Karpas-422 (cell line): ENCODE measurements around the gene ARID3B. TPM values are rescaled to one million over a fixed set of nuclear protein-coding genes. Genes with fewer than 3 reads are reported as not detected.
"Not testable (repeated sequence)": the region's sequence is repeated elsewhere in the genome, so short reads cannot be mapped to it uniquely, and the experiment has no call there.

ENCODE experiments used
- DNase-seq: peaks from one replicate; pipeline ENCODE4 v3.0.0-alpha.2; 2015
- H2AFZ ChIP-seq: fragments of 200-600 bp; sonication (generic); 2 replicates; pipeline ENCODE4 v1.6.1; 2014; ENCODE audit warnings: antibody characterized with exemption, low read length, mixed read lengths
- H3K27ac ChIP-seq: fragments of 200-600 bp; sonication (generic); 2 replicates; pipeline ENCODE4 v1.5.1; 2014; ENCODE audit warnings: mild to moderate bottlenecking, low read length, moderate library complexity
- H3K27me3 ChIP-seq: fragments of 200-600 bp; sonication (generic); 2 replicates; pipeline ENCODE4 v1.6.1; 2014; ENCODE audit warnings: low read length, mixed read lengths
- H3K36me3 ChIP-seq: fragments of 200-600 bp; sonication (generic); 2 replicates; pipeline ENCODE4 v1.6.1; 2014; ENCODE audit warnings: low read length, mixed read lengths; ENCODE audit not compliant: insufficient read depth
- H3K4me1 ChIP-seq: fragments of 200-600 bp; sonication (generic); 2 replicates; pipeline ENCODE4 v1.6.1; 2014; ENCODE audit warnings: mild to moderate bottlenecking, low read length, mixed read lengths
- H3K4me2 ChIP-seq: fragments of 200-600 bp; sonication (generic); 2 replicates; pipeline ENCODE4 v1.6.1; 2014; ENCODE audit warnings: low read length, low read depth, mild to moderate bottlenecking; ENCODE audit not compliant: poor library complexity, severe bottlenecking
- H3K4me3 ChIP-seq: fragments of 200-600 bp; sonication (generic); 2 replicates; pipeline ENCODE4 v1.5.1; 2014; ENCODE audit warnings: mild to moderate bottlenecking, antibody characterized with exemption, low read length, mixed read lengths
- H3K79me2 ChIP-seq: fragments of 200-600 bp; sonication (generic); 2 replicates; pipeline ENCODE4 v1.6.1; 2014; ENCODE audit warnings: mild to moderate bottlenecking, low read length, mixed read lengths
- H3K9ac ChIP-seq: fragments of 200-600 bp; sonication (generic); 2 replicates; pipeline ENCODE4 v1.6.0; 2014; ENCODE audit warnings: low read length
- H3K9me2 ChIP-seq: fragments of 200-600 bp; sonication (generic), shearing (Covaris generic); replicated peaks from 2 replicates; pipeline ENCODE4 v1.6.0; 2014; ENCODE audit warnings: mild to moderate bottlenecking, low read length, moderate library complexity; ENCODE audit not compliant: insufficient read depth
- H3K9me3 ChIP-seq: fragments of 300-700, 200-600 bp; sonication (generic); 2 replicates; pipeline ENCODE4 v1.6.1; 2014; ENCODE audit warnings: low read length, mixed read lengths
- H4K20me1 ChIP-seq: fragments of 200-600 bp; sonication (generic); 2 replicates; pipeline ENCODE4 v1.6.1; 2014; ENCODE audit warnings: mild to moderate bottlenecking, antibody characterized with exemption, low read length, low read depth; ENCODE audit not compliant: insufficient read depth
- total RNA-seq: library from RNA; depleted of rRNA; stranded (reverse); fragments of >200 nt; shearing (Covaris generic); gene quantifications from 2 replicates; pipeline ENCODE4 v1.2.3, GENCODE V29; 2014; ENCODE audit warnings: low replicate concordance

The ARID3B gene
- total RNA-seq, 1 experiment from 2014 or later = 9.6 TPM

DNA sequence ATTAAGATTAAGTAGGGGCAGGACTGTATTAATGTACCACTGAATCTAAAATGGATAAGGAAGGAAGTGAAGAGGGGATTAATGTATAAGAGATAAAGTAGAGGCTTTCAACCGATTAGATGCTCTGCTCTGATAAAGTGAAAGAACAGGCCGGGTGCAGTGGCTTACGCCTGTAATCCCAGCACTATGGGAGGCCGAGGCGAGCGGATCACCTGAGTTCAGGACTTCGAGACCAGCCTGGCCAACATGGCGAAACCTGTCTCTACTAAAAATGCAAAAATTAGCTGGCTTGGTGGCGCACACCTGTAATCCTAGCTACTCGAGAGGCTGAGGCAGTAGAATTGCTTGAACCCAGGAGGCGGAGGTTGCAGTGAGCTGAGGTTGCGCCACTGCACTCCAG is 1.5 kb upstream of the ARID3B start:
- not testable (repeated sequence) for H3K27me3 ChIP-seq, H3K27ac ChIP-seq, H3K36me3 ChIP-seq, H3K9me3 ChIP-seq, H2AFZ ChIP-seq, H3K79me2 ChIP-seq, H3K9me2 ChIP-seq, DNase-seq
- H3K4me1 ChIP-seq = peaks cover 29% of the 10 kb centered on the region
- H4K20me1 ChIP-seq = peaks cover 18% of the 10 kb centered on the region
- peak overlapping the region; percentile 79 for H3K9ac ChIP-seq
- peak overlapping the region; percentile 82 for H3K4me3 ChIP-seq
- H3K4me2 ChIP-seq = peak overlapping the region; percentile 75

DNA sequence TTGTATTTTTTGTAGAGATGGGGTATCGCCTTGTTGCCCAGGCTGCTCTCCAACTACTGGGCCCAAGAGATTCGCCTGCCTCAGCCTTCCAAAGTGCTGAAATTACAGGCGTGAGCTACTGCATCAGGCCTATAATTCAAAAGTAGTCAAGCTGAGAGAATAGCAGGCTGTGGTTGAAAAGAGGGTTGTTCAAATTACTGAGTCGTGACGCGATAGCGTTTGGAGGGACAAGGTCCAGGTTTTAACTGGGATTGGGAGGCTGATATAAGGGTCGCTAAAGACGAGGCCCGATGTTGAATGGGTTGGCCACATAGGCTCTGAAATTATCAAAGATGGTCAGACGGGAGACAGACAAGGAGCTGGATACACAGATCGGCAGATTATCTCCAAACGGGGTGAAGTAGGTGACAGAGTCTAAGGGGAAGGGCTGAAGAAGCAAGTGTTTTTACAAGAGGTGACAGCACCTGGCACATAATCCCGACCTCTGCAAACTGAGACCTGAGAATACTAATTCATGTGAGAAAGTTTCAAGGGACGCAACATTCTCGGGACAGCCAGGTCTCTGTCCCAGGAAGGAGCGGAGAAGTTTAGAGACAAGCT is 759 bp upstream of the ARID3B start:
- 0 out of 2 replicates have a peak, but pooled peaks cover 3% of the 10 kb centered on the region for H3K27me3 ChIP-seq
- H3K4me2 ChIP-seq = peak overlapping the region; percentile 75
- no peaks in the 10 kb centered on the region for H3K79me2 ChIP-seq
- peaks cover 5% of the 10 kb centered on the region; the same call in 1 of the 2 replicates for H3K36me3 ChIP-seq
- DNase-seq = peak; percentile 55
- H3K4me3 ChIP-seq = peak overlapping the region; percentile 82
- H3K4me1 ChIP-seq = peaks cover 29% of the 10 kb centered on the region
- H3K9me2 ChIP-seq = no peaks in the 10 kb centered on the region
- H4K20me1 ChIP-seq = peaks cover 24% of the 10 kb centered on the region
- H3K27ac ChIP-seq = peak overlapping the region; percentile 65
- peak overlapping the region; percentile 79 for H3K9ac ChIP-seq
- H3K9me3 ChIP-seq = no peaks in the 10 kb centered on the region
- H2AFZ ChIP-seq = peak overlapping the region; percentile 90; the same call in 1 of the 2 replicates

DNA sequence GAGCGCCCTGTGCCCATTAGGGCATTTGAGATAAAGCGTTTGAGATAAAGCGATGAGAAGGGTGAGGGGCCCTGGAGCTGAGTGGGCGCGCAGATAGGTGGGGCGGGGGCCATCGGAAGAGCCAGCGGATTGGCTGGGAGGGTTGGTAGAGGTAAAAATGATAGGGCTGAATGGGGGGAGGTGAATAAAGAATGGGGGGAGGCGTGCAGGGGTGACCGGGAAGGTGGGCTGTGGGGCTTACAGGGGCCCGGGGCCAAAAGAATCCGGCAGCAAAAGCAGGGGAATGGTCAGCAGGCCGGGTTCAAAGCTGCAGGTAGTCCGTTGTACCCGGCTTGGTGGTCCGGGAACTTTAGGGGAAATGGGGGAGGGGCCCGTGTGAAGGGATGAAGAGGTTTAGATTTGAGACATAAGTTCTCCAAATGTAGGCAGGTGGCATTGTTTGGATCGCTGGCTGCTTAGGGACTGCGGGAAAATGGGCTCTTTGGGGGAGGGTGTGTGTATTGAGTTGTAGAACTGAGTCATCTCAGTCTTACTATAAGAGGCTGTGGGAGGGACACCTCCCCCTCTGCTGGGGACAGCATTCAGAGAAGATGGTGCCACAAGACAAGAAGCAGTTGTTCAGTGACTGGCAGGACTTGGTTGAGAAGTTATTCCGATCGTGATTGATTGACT is 610 bp downstream of the ARID3B start:
- H3K4me2 ChIP-seq = peak overlapping the region; percentile 90
- no peaks in the 10 kb centered on the region for H3K79me2 ChIP-seq
- H2AFZ ChIP-seq = peak overlapping the region; percentile 69; the same call in 1 of the 2 replicates
- H3K27me3 ChIP-seq = 0 out of 2 replicates have a peak, but pooled peaks cover 3% of the 10 kb centered on the region
- H3K9ac ChIP-seq = peak overlapping the region; percentile 89
- peak overlapping the region; percentile 75 for H3K4me3 ChIP-seq
- H3K27ac ChIP-seq = no peak overlapping the region
- H3K9me3 ChIP-seq = no peaks in the 10 kb centered on the region
- peaks cover 9% of the 10 kb centered on the region; the same call in 1 of the 2 replicates for H3K36me3 ChIP-seq
- H4K20me1 ChIP-seq = peaks cover 37% of the 10 kb centered on the region
- H3K4me1 ChIP-seq = peaks cover 38% of the 10 kb centered on the region
- no peaks in the 10 kb centered on the region for H3K9me2 ChIP-seq
- DNase-seq = peak; percentile 63

DNA sequence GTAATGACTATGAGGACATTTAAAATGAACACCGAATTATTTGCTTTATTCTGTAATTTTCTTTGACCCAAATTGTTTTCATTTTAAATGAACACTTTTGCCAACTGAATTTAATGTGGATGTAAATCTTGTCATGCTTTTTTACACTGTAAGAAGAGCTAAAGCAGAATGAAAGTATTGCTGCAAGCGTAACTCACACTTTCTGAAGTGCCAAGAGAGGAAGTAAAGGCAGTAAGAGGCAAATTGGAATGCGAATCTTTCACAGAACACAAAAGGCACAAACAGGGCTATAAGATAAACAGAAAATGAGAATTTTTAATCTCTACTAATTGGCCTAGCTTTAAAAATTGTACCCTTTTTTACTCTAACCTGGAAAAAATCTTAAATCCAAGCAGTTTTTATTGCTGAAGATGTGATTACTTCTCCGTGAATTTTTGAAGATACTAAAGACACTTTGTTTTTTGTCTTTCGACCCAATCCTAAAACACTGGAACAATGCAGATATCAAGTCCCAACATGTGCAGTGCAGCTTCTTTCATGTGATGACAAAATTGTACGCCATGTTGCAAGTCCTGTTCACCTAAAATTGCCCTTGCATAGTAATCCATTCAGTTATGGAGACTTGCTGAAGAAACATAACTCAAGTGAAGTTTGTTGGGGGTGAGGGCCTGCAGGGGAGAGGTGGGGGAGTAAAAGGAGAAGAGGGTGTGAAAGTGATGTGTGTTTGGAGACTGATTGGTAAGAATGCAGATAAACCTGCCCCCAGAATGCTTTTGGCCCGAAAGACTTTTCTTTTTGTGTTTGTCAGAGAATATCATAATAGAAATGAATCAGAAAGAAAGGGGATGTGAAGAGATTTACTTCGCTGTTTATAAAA is 1.4 kb downstream of the ARID3B start:
- DNase-seq = no peak
- Histone ChIP-seq H3K27ac (no peak overlapping the region), H3K9me3 (no peaks in the 10 kb centered on the region), H2AFZ (no peak overlapping the region), H3K9ac (peak overlapping the region; percentile 89), H3K79me2 (no peaks in the 10 kb centered on the region), H3K36me3 (peaks cover 9% of the 10 kb centered on the region; the same call in 1 of the 2 replicates), H3K9me2 (no peaks in the 10 kb centered on the region), H3K4me3 (peak overlapping the region; percentile 75), H3K27me3 (0 out of 2 replicates have a peak, but pooled peaks cover 3% of the 10 kb centered on the region), H4K20me1 (peaks cover 39% of the 10 kb centered on the region), H3K4me1 (peaks cover 41% of the 10 kb centered on the region), H3K4me2 (peak overlapping the region; percentile 90)

DNA sequence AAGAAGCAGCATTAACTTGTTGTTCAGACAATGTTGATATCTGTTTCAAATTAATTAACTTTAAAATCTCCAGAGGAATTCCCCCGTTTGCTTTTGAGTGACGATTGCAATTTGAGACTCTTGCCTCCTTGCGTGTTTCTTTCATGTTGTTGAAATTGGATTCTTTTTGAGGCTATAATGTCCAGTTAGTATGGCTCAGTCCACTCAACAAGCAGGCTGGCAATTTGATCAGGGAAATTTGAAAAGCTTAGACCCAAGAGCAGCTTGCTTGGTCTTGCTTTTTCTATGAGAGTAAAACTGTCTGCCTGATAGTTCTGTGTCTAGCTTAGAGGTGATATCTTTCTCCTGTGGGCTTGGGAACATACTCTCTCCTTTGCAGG is 2.0 kb downstream of the ARID3B start:
- no peak overlapping the region for H3K4me3 ChIP-seq

DNA sequence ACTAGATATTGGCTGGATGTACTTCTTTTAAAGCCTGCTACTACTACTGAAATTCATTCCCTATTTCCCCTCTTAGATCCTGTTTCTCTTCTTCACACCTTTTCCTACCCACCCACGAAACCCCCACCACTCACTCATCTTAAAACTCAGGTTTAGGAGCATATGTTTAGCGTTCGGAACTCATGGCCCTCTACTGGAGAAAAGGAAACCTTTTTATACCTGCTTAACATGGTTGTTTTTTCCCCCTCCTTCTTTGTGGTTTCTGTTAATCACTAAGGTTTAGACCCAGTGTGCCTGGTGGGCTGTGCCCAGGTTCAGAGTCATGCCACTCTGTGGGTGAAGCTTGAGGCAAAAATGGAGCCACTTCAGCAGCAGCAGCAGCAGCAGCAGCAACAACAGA is 2.6 kb downstream of the ARID3B start:
- H3K9me2 ChIP-seq = no peaks in the 10 kb centered on the region
- H3K4me1 ChIP-seq = peaks cover 41% of the 10 kb centered on the region
- no peak overlapping the region for H2AFZ ChIP-seq
- H3K27ac ChIP-seq = no peak overlapping the region
- no peak overlapping the region for H3K4me3 ChIP-seq
- H3K4me2 ChIP-seq = peak overlapping the region; percentile 90
- no peak overlapping the region for H3K9ac ChIP-seq
- 0 out of 2 replicates have a peak, but pooled peaks cover 3% of the 10 kb centered on the region for H3K27me3 ChIP-seq
- H3K36me3 ChIP-seq = peaks cover 9% of the 10 kb centered on the region; the same call in 1 of the 2 replicates
- peak; percentile 62 for DNase-seq
- peaks cover 51% of the 10 kb centered on the region for H4K20me1 ChIP-seq
- H3K9me3 ChIP-seq = no peaks in the 10 kb centered on the region
- H3K79me2 ChIP-seq = no peaks in the 10 kb centered on the region

More for the DNA sequence above, 2.0 kb downstream of the ARID3B start:
- Histone ChIP-seq H3K4me2 (peak overlapping the region; percentile 90), H3K27ac (no peak overlapping the region), H3K36me3 (peaks cover 9% of the 10 kb centered on the region; the same call in 1 of the 2 replicates), H4K20me1 (peaks cover 45% of the 10 kb centered on the region), H3K27me3 (0 out of 2 replicates have a peak, but pooled peaks cover 3% of the 10 kb centered on the region), H3K4me1 (peaks cover 41% of the 10 kb centered on the region), H3K9me3 (no peaks in the 10 kb centered on the region), H3K9me2 (no peaks in the 10 kb centered on the region), H3K79me2 (no peaks in the 10 kb centered on the region), H2AFZ (no peak overlapping the region), H3K9ac (no peak overlapping the region)
- DNase-seq = no peak

DNA sequence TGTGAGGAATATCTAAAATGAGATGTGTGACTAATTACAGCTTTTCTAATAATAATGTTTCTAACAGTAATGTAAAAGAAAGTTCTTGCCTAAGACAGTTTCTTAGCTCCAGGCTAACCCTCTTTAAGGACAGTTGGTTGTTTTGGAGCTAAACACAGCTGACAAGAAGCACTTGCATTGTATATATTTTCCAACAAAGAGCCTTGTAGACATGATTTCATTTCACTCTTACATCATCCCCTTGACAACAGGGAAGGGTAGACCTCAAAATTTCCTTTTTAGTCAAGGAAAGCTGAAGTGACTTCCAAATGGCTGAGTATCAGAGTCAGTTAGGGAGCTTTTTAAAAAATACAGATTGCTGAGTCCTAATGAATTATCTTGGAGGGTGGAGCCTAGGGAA is 4.1 kb downstream of the ARID3B start:
- no peak overlapping the region for H3K27ac ChIP-seq
- H3K4me3 ChIP-seq = no peak overlapping the region
- H3K9me3 ChIP-seq = no peaks in the 10 kb centered on the region
- no peaks in the 10 kb centered on the region for H3K9me2 ChIP-seq
- 0 out of 2 replicates have a peak, but pooled peaks cover 3% of the 10 kb centered on the region for H3K27me3 ChIP-seq
- DNase-seq = no peak
- peaks cover 33% of the 10 kb centered on the region for H3K4me1 ChIP-seq
- no peak overlapping the region for H3K4me2 ChIP-seq
- H2AFZ ChIP-seq = no peak overlapping the region
- H3K79me2 ChIP-seq = no peaks in the 10 kb centered on the region
- peaks cover 9% of the 10 kb centered on the region; the same call in 1 of the 2 replicates for H3K36me3 ChIP-seq
- no peak overlapping the region for H3K9ac ChIP-seq
- H4K20me1 ChIP-seq = peaks cover 60% of the 10 kb centered on the region
